DND-41 (cell line): ENCODE results near the gene TMEM132D.

Experiments
- CTCF ChIP-seq: IDR thresholded peaks from 2 replicates; pipeline ENCODE4 v1.5.1; 2012; ENCODE audit warnings: borderline replicate concordance, low read length, moderate library complexity, mild to moderate bottlenecking; ENCODE audit not compliant: poor library complexity, severe bottlenecking; ENCODE audit errors: extremely low read depth
- EZH2 ChIP-seq: IDR thresholded peaks from 3 replicates; pipeline ENCODE4 v1.6.1; 2012; ENCODE audit warnings: borderline replicate concordance, low read depth, mild to moderate bottlenecking, moderate library complexity, low read length, inconsistent platforms; ENCODE audit not compliant: severe bottlenecking

- TF ChIP-seq CTCF (no peak), EZH2 (no peak)
These were observed 658.1 kb downstream of the TMEM132D start for GRCh38 chr12:129245769-129246168.
